Activated CD4-positive, alpha-beta T cell treated with anti-CD3 and anti-CD28 coated beads, Interleukin-2, amount 50 U/mL, for 1 hour (primary cell): Measurements from ENCODE around the gene CLMP.
"Not testable (repeated sequence)": the region's sequence is repeated elsewhere in the genome, so short reads cannot be mapped to it uniquely, and the experiment has no call there.

Experiments used
- DNase-seq: peaks from one replicate; pipeline ENCODE4 v3.0.0-alpha.2; 2020

Gene CLMP

DNA sequence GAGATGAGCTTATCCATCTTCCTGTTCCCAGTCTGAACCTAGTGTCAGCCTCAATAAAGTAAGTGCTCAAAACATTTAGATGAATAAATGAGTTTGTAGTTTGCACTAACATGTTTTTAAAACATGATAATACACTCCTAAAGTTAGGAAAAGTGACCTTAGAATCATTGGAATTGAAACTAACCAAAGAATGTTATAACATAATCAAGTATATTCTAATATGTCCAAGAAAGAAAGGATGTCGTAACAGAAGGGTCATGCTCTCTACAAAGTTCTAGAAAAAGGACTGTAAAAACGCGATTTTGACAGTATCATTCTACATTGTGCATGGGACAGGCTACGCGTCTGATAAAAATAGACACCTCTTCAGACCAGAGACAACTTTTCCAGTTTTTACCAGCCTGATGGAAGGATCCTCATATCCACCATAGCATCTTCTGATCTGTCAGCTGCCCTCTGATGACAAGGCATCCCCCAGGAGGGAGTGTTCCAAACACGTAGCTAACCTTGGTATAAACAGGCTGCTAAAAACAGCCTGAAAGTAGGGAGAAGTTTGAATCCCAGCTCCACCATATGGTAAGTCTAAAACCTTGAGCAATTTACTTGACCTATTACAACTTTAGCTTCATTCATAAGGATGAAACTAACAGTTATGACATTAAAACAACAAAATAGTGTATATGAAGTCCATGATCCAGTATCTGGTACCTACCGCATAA lies 30.2 kb downstream of the CLMP start:
- DNase-seq: no peak

DNA sequence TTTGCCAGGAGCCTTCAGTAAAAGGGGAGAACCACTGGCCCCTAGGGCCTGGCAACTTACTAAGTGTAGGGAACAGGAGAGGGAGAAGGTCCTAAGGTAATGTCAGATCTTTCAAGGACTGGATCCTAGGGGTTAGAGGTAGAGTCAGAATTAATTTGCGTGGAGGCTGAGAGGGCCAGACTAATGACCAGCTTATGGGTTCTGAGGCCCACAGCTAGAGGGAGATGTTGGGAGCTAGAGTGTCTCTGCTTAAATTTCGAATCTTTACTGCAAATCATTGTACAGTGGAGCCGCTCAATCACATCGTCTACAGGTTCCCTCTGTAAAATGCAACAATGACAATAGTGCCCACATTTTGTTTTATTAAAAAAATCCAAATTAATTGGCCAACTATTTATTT lies 31.4 kb downstream of the CLMP start:
- DNase-seq: no peak

GRCh38 chr11:123161376-123162030 lies 33.5 kb downstream of the CLMP start:
- DNase-seq: no peak

DNA sequence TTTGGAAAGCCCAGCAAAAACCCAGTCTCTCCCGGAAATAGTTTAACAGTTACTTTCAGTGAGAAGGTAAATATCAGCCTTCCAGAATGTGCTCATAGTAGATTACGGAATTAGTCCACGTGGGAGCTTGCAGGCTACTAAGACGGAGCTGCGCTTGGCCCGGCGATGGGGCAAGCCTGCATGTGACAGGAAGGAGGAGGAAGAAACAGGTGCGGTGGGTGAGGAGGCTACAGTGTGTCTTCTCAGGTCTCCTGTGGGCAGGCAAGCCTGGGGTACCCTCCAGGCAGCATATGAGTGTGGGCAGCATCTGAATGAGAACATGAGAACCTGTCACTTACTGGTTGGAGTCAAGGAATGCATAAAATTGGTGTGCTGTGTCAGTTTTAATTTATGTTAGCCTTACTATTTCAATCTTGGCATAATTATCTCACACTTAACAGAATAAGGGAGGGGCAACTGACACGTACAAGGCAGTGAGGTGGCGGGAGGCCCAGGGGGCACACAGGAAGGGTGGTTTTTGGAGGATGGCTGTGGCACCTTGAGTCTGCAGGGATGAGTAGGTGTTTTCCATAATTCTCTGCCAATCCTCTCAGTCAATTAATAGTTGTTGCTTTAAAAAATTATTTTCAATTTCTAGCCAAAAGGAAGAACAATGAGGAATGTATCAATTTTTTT lies 35.7 kb downstream of the CLMP start:
- no peak for DNase-seq

DNA sequence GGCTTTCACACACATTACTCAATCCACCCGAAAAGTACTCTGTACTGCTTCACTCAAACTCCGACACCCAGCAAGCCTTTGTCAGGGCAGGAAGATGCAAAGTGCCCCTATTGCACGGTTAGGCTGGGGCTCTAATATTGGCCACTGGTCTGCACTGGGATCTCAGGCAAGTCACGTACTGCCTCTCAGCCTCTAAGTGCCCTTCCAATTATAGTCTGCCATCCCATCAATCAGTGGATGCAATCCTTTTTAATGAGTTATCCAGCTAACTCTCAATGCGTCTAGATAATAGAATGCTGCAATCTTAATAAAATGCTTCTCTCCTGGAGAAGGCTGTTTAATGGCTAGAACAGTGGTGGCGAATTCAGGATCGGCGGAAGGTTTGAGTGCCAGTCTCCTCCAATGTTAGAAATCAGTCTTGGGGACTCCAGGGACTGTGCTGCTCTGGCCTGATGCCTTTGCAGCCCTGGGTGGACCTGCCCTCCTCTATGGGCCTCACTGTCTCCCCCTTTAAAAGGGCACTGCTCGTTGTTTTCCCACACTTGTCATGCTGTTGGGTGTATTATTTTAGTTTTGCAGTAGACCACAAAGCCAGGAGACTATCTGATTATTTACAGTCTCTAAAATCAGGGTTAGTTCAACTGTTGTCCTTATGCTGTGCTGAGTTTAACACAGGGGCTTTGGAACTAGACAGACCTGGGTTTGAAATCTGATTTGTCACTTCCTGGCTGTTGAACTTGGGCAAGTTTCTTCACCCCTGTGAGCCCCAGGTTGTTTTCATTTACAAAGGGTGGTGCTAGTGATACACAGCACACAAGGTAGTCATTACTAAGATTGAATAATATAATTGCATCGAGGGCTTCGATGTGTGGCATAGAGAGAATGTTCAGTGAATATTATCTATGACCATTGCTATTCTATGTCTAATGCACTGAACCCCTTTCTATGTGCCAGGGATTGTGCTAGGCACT lies 36.7 kb downstream of the CLMP start:
- DNase-seq: no peak

- no peak for DNase-seq
These were observed 42.1 kb downstream of the CLMP start for GRCh38 chr11:123152951-123153350.

DNA sequence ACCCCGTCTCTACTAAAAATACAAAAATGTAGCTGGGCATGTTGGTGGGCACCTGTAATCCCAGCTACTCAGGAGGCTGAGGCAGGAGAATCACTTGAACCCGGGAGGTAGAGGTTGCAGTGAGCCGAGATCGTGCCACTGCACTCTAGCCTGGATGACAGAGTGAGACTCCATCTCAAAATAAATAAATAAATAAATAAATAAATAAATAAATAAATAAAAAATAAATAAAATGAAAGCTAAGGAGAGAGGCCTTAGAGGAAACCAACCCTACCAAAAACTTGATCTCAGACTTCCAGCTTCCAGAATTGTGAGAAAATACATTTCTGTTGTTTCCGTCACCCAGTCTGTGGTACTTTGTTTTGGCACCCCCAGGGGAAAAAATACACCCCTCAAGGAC lies 42.7 kb downstream of the CLMP start:
- not testable (repeated sequence) for DNase-seq

DNA sequence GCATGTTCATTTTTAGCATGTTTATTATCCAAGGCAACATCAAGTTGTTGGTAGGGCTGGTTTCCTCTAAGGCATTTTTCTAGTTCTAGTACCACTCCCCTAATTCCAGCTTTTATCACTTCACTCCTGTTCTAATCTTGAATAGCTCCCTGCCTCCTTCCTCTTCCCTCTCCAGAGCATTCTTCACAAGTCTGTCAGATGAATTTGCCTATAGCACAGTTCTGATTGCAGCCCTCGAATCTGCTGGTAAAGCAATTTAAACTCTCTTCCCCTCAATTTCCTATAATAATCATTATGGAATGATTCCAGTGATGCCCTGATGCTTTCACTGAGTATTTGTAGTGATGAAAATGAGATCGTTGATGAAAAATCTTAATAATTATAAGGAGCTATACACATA lies 43.3 kb downstream of the CLMP start:
- no peak for DNase-seq

DNA sequence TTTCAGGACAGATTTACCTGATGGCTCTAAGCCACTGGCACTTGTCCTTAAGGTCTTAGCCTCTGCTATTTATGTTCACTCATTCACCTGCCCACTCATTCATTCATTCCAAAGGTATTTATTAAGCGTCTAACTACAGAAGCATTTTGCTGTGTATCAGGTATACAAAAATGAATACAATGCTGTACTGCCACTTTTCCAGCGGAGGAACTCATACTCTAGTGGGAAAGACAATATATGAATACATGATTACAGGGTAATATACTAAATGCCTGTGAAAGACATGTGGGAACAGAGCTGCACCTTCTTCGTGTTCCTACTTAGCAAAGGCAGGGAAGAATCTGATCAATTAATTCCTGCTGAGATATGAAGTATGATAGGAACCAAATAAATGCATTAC lies 43.7 kb downstream of the CLMP start:
- no peak for DNase-seq

DNA sequence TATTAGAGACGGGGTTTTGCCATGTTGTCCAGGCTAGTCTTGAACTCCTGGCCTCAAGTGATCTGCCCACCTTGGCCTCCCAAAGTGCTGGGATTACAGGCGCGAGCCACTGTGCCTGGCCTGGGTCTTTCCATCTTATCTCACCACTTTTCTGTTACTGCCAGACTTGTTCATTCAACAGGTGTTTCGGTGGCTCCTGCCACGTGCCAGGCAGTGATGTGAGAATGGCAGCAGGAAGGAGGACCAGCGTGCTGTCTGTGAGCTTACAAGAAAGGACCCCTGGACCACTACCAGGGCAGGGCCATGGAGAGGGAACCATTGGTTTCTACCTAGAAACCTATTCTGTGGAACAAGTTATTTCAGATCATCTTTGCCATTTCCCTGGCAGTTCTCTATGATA lies 44.2 kb downstream of the CLMP start:
- DNase-seq: no peak

- no peak for DNase-seq
These were observed 46.1 kb downstream of the CLMP start for GRCh38 chr11:123148965-123149364.

DNA sequence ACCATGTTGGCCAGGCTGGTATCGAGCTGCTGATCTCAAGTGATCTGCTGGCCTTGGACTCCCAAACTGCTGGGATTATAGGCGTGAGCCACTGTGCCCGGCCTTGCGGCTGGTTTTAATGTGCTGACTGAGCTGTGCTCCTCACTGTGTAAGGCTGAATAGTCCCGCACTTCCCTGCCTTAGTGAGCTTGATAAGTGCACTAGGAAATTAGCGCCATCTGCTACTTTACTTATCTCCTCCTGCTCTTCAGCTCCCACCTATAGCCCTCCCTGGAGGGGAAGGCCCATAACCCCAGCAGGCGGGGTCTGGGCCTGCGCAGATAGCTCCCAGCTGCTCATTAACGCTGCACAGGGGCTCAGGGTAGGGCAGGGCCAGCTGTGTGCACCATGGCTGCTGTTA lies 49.4 kb downstream of the CLMP start:
- DNase-seq: no peak

GRCh38 chr11:123145220-123145619 lies 49.8 kb downstream of the CLMP start:
- DNase-seq: no peak

GRCh38 chr11:123144707-123145106 lies 50.3 kb downstream of the CLMP start:
- DNase-seq: no peak

- DNase-seq: no peak
These were observed 51.1 kb downstream of the CLMP start for GRCh38 chr11:123143921-123144320.

- DNase-seq: no peak
These were observed 51.6 kb downstream of the CLMP start for GRCh38 chr11:123143476-123143875.

GRCh38 chr11:123139206-123139605 lies 55.8 kb downstream of the CLMP start:
- no peak for DNase-seq

DNA sequence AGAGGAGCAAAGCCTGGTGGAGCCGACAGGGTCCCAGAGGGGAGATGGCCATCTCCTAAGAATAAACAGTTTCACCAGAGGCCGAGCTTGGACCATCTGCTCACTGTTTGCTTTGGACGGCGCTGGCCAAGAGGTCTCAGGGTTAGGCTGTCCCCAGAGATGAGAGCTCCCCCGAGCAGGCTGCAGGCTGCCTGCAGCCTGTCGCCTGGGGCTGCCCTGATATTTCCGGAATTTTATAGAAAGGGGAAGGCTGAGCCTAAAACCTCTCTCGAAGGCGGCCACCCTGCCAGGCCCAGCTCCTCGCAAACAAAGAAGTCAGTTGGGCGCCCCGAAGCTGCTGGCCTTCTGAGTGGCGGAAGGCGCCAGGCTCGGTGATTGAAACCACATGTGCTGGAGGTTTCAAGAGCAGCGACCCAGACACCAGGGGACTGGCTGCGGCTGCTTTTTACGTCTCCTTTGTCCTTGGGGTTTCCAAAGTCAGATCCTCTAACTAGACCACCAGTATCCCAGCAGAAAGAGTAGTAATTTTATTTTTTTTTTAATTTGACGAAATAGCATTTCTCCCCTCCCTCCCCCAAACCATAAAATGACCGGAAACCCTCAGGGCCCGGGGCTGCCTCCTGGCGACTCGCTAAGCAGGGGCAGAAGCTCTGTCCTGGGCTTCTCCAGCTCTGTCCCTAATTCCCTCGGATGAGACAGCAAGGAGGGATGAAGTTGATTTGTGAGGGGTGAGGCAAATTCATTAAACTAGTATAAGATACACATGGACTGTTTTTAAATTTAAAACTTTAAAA lies 57.4 kb downstream of the CLMP start:
- no peak for DNase-seq

DNA sequence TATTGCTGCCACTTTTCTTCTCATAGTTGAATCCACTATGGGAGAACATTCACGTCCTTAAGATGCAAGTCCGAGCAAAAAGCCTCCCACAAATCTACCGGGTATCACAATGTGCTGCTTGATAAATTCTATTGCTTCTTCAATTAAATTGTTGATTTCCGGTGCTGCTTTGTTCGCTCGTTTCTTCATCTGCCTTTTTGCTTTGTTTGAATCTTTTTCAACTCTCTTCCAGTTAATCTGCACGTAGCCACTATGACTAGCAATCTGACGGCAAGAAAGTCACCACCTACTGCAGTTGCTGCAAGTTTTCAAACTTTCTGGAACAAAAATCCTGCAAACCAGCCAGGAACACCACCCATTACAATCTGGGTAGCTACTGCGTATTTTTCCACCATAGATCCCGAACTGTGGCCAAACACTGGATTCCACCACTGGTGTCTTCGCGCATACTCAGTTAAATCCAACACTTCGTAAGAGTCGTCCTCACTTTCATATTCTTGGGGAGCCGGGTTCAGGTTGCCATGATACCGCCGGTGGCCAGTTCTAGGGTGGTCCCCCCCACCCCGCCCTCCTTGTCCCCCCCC lies 59.1 kb downstream of the CLMP start:
- DNase-seq: no peak

- no peak for DNase-seq
These were observed 62.2 kb downstream of the CLMP start for GRCh38 chr11:123132881-123133280.

DNA sequence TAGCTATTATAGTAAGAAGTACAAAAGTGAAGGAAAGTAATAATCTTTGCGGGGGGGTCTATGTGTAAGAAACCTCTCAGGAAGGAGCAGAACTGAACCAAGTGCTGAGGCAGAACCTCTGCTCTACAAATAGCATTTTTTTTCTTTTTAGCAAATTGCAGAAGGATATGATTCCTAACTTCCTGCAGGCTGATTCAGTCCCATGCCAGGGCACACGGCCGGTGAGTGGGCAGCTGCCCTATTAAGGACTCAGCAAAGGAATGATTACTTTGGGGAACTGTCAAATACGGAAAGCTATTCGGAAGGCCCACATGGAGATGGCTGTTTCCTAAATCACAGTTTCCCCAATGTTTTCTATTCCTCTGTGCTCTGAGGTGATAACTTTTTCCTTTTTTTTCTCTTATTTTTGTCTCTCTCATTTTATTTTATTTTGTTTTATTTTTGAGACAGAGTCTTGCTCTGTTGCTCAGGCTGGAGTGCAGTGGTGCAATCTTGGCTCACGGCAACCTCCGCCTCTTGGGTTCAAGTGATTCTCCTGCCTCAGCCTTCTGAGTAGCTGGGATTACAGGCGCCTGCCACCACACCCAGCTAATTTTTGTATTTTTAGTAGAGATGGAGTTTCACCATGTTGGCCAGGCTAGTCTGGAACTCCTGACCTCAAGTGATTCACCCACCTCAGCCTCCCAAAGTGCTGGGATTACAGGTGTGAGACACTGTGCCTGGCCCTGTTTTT lies 62.8 kb downstream of the CLMP start:
- not testable (repeated sequence) for DNase-seq
